Chondrocyte (in vitro differentiated cells): ENCODE measurements around the gene WSCD2. TPM values are rescaled to one million over a fixed set of nuclear protein-coding genes. Genes with fewer than 3 reads are reported as not detected.
A peak's percentile ranks its signal among the peaks of the same experiment; 100 is the strongest.

ENCODE experiments used
- DNase-seq: peaks from one replicate; pipeline ENCODE4 v3.0.0; 2021; ENCODE audit warnings: mixed read lengths, low spot score
- H3K27ac Mint-ChIP-seq: one replicate; pipeline ENCODE4 v1.8.0; 2021; ENCODE audit warnings: mild to moderate bottlenecking, moderate library complexity, mixed read lengths; ENCODE audit not compliant: unreplicated experiment
- H3K27me3 Mint-ChIP-seq: 2 replicates; pipeline ENCODE4 v1.8.0; 2021; ENCODE audit warnings: low read depth, mixed read lengths
- H3K36me3 Mint-ChIP-seq: 2 replicates; pipeline ENCODE4 v1.8.0; 2021; ENCODE audit warnings: low read depth, mixed read lengths
- H3K4me1 Mint-ChIP-seq: 2 replicates; pipeline ENCODE4 v1.8.0; 2021; ENCODE audit warnings: low read depth, mild to moderate bottlenecking, mixed read lengths
- H3K4me3 Mint-ChIP-seq: one replicate; pipeline ENCODE4 v1.8.0; 2021; ENCODE audit warnings: mild to moderate bottlenecking, moderate library complexity, mixed read lengths; ENCODE audit not compliant: unreplicated experiment
- H3K9me3 Mint-ChIP-seq: 2 replicates; pipeline ENCODE4 v1.8.0; 2021; ENCODE audit warnings: low read depth, mixed read lengths
- total RNA-seq: library from RNA; stranded (reverse); gene quantifications from 3 replicates; pipeline ENCODE4 v1.2.1, GENCODE V29; 2021
- TF ChIP-seq, protein P1 (sequence below): fragments of 200-600 bp; sonication (generic); IDR thresholded peaks from 2 replicates; pipeline ENCODE4 v1.5.0; 2021; ENCODE audit warnings: antibody characterized with exemption, mild to moderate bottlenecking, moderate library complexity

The WSCD2 gene
- total RNA-seq, 1 donor from 2014 or later: 0.32 TPM

GRCh38 chr12:108097160-108097911 is 31.8 kb upstream of the WSCD2 start:
- DNase-seq: no peak
- H3K27me3 Mint-ChIP-seq: peaks cover 19% of the 10 kb centered on the region
- H3K4me1 Mint-ChIP-seq: no peaks in the 10 kb centered on the region
- no peaks in the 10 kb centered on the region for H3K9me3 Mint-ChIP-seq
- H3K27ac Mint-ChIP-seq: no peak overlapping the region
- no peaks in the 10 kb centered on the region for H3K36me3 Mint-ChIP-seq
- TF ChIP-seq, protein P1, sequence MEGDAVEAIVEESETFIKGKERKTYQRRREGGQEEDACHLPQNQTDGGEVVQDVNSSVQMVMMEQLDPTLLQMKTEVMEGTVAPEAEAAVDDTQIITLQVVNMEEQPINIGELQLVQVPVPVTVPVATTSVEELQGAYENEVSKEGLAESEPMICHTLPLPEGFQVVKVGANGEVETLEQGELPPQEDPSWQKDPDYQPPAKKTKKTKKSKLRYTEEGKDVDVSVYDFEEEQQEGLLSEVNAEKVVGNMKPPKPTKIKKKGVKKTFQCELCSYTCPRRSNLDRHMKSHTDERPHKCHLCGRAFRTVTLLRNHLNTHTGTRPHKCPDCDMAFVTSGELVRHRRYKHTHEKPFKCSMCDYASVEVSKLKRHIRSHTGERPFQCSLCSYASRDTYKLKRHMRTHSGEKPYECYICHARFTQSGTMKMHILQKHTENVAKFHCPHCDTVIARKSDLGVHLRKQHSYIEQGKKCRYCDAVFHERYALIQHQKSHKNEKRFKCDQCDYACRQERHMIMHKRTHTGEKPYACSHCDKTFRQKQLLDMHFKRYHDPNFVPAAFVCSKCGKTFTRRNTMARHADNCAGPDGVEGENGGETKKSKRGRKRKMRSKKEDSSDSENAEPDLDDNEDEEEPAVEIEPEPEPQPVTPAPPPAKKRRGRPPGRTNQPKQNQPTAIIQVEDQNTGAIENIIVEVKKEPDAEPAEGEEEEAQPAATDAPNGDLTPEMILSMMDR: no peak
- no peak overlapping the region for H3K4me3 Mint-ChIP-seq

GRCh38 chr12:108098374-108098773 is 30.7 kb upstream of the WSCD2 start:
- Mint-ChIP-seq H3K27ac (no peak overlapping the region), H3K4me1 (no peaks in the 10 kb centered on the region), H3K9me3 (no peaks in the 10 kb centered on the region), H3K27me3 (peaks cover 17% of the 10 kb centered on the region), H3K4me3 (no peak overlapping the region), H3K36me3 (no peaks in the 10 kb centered on the region)
- TF ChIP-seq, protein P1: no peak
- DNase-seq: no peak

GRCh38 chr12:108099073-108099472 is 30.0 kb upstream of the WSCD2 start:
- Mint-ChIP-seq H3K4me1 (no peaks in the 10 kb centered on the region), H3K36me3 (no peaks in the 10 kb centered on the region), H3K27ac (no peak overlapping the region), H3K4me3 (no peak overlapping the region), H3K27me3 (peaks cover 14% of the 10 kb centered on the region), H3K9me3 (no peaks in the 10 kb centered on the region)
- TF ChIP-seq, protein P1: peak; percentile 72
- DNase-seq: no peak

- Mint-ChIP-seq H3K9me3 (no peaks in the 10 kb centered on the region), H3K4me3 (no peak overlapping the region), H3K27ac (no peak overlapping the region), H3K27me3 (peaks cover 11% of the 10 kb centered on the region), H3K36me3 (no peaks in the 10 kb centered on the region), H3K4me1 (no peaks in the 10 kb centered on the region)
- DNase-seq: no peak
- TF ChIP-seq, protein P1: no peak
These were observed 29.2 kb upstream of the WSCD2 start for GRCh38 chr12:108099778-108100489.

DNA sequence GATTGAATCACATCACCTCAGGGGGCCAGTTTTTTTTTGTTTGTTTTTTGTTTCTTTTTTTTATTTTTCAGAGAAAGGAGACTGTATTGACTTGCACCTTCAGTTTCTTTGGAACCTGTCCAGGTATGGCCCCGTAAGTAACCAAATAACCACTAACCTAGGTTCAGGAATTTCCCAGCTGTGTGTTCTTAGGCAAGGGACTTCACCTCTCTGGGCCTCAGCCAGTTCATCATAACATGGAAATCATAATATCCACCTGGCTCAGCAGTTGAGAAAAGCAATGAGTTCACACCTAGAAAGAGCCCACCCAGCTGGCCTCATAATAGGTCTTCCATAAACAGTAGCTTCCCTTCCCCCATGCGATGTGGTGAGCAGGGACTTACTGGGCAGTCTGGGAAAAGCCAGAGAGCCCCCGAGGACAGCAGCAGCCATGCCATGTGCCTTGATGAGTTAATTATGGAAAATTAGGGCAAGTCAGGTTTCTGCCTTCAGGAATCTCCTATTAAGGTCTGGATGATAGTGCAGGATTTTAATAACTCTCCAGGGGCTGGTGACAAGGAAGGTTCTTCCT is 27.4 kb upstream of the WSCD2 start:
- H3K9me3 Mint-ChIP-seq: no peaks in the 10 kb centered on the region
- no peak overlapping the region for H3K4me3 Mint-ChIP-seq
- no peak overlapping the region for H3K27ac Mint-ChIP-seq
- TF ChIP-seq, protein P1: no peak
- H3K4me1 Mint-ChIP-seq: no peaks in the 10 kb centered on the region
- no peaks in the 10 kb centered on the region for H3K36me3 Mint-ChIP-seq
- H3K27me3 Mint-ChIP-seq: peaks cover 9% of the 10 kb centered on the region
- DNase-seq: no peak
